ENCODE measurements around the gene MYO9B. TPM values are rescaled to one million over a fixed set of nuclear protein-coding genes. Genes with fewer than 3 reads are reported as not detected.
"Not testable (repeated sequence)": the region's sequence is repeated elsewhere in the genome, so short reads cannot be mapped to it uniquely, and the experiment has no call there.

Gene MYO9B
- total and polyA plus RNA-seq, 2 experiments from 2014 or later: 29.9 to 32.4 TPM

GRCh38 chr19:17091758-17092333, 16.3 kb downstream of the MYO9B start:
- Histone ChIP-seq H3K9me2 (replicated peaks; ENCODE audit: insufficient read depth) (no peaks in the 10 kb centered on the region), H3K79me2 (peaks cover 83% of the 10 kb centered on the region), H3K4me2 (no peak overlapping the region), H4K20me1 (ENCODE audit: insufficient read depth, poor library complexity, severe bottlenecking) (no peaks in the 10 kb centered on the region), H3K9me3 (ENCODE audit: low read depth) (no peaks in the 10 kb centered on the region), H3K4me3 (no peak overlapping the region), H3K27me3 (no peaks in the 10 kb centered on the region), H3K36me3 (replicated peaks; ENCODE audit: insufficient read depth, low read depth) (no peaks in the 10 kb centered on the region), H3K27ac (no peak overlapping the region), H2AFZ (no peak overlapping the region), H3K4me1 (ENCODE audit: insufficient read depth) (peaks cover 8% of the 10 kb centered on the region)
- WGBS (ENCODE audit: low lambda C conversion rate, missing lambda C conversion rate): 89% methylated on average over 15 of the region's 15 CpGs
- TF ChIP-seq, protein P1, sequence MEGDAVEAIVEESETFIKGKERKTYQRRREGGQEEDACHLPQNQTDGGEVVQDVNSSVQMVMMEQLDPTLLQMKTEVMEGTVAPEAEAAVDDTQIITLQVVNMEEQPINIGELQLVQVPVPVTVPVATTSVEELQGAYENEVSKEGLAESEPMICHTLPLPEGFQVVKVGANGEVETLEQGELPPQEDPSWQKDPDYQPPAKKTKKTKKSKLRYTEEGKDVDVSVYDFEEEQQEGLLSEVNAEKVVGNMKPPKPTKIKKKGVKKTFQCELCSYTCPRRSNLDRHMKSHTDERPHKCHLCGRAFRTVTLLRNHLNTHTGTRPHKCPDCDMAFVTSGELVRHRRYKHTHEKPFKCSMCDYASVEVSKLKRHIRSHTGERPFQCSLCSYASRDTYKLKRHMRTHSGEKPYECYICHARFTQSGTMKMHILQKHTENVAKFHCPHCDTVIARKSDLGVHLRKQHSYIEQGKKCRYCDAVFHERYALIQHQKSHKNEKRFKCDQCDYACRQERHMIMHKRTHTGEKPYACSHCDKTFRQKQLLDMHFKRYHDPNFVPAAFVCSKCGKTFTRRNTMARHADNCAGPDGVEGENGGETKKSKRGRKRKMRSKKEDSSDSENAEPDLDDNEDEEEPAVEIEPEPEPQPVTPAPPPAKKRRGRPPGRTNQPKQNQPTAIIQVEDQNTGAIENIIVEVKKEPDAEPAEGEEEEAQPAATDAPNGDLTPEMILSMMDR (IDR thresholded peaks at IDR 0.05; ENCODE audit: poor library complexity): no peak
- TF ChIP-seq EZH2phosphoT487 (IDR thresholded peaks at IDR 0.05; ENCODE audit: low read depth, severe bottlenecking, unreplicated experiment): no peak
- no peak for TF ChIP-seq EZH2 (IDR thresholded peaks at IDR 0.05; ENCODE audit: borderline replicate concordance)
- DNase-seq (ENCODE audit: low spot score): no peak

- Histone ChIP-seq H3K36me3 (replicated peaks; ENCODE audit: insufficient read depth, low read depth) (no peaks in the 10 kb centered on the region), H3K4me1 (ENCODE audit: insufficient read depth) (peaks cover 14% of the 10 kb centered on the region), H3K79me2 (peaks cover 81% of the 10 kb centered on the region), H3K4me2 (no peak overlapping the region), H3K9me3 (ENCODE audit: low read depth) (no peaks in the 10 kb centered on the region), H3K27me3 (no peaks in the 10 kb centered on the region), H4K20me1 (ENCODE audit: insufficient read depth, poor library complexity, severe bottlenecking) (no peaks in the 10 kb centered on the region), H3K4me3 (no peak overlapping the region), H3K27ac (no peak overlapping the region), H3K9me2 (replicated peaks; ENCODE audit: insufficient read depth) (no peaks in the 10 kb centered on the region), H2AFZ (no peak overlapping the region)
- DNase-seq (ENCODE audit: low spot score): no peak
- no peak for TF ChIP-seq EZH2 (IDR thresholded peaks at IDR 0.05; ENCODE audit: borderline replicate concordance)
- TF ChIP-seq EZH2phosphoT487 (IDR thresholded peaks at IDR 0.05; ENCODE audit: low read depth, severe bottlenecking, unreplicated experiment): no peak
- TF ChIP-seq, protein P1 (IDR thresholded peaks at IDR 0.05; ENCODE audit: poor library complexity): no peak
- 90% methylated on average over 2 of the region's 2 CpGs for WGBS (ENCODE audit: low lambda C conversion rate, missing lambda C conversion rate)
Measured at GRCh38 chr19:17092696-17093095, 17.1 kb downstream of the MYO9B start.

DNA sequence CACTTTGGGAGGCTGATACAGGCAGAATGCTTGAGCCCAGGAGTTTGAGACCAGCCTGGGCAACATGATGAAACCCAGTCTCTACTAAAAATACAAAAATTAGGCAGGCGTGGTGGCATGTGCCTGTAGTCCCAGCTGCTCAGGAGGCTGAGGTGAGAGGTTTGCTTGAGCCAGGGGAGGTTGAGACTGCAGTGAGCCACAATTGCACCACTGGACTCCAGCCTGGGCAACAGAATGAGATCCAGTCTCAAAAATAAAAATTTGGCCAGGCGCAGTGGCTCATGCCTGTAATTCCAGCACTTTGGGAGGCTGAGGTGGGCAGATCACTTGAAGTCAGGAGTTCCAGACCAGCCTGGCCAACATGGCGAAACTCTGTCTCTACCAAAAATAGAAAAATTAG, 19.1 kb downstream of the MYO9B start:
- H3K9me2 ChIP-seq (replicated peaks; ENCODE audit: insufficient read depth); H3K4me2 ChIP-seq; H3K9me3 ChIP-seq (ENCODE audit: low read depth); H3K36me3 ChIP-seq (replicated peaks; ENCODE audit: insufficient read depth, low read depth); DNase-seq (ENCODE audit: low spot score); H3K27me3 ChIP-seq; H4K20me1 ChIP-seq (ENCODE audit: insufficient read depth, poor library complexity, severe bottlenecking); H3K4me3 ChIP-seq; H2AFZ ChIP-seq: not testable (repeated sequence)
- 100% methylated on average over 3 of the region's 3 CpGs for whole genome bisulfite sequencing (ENCODE audit: low lambda C conversion rate, missing lambda C conversion rate)
- Histone ChIP-seq H3K79me2 (peaks cover 85% of the 10 kb centered on the region), H3K27ac (peak overlapping the region; percentile 70), H3K4me1 (ENCODE audit: insufficient read depth) (peaks cover 18% of the 10 kb centered on the region)

- no peak overlapping the region for H3K4me2 ChIP-seq
- peak; percentile 50 for DNase-seq (ENCODE audit: low spot score)
- H3K9me2 ChIP-seq (replicated peaks; ENCODE audit: insufficient read depth): no peaks in the 10 kb centered on the region
- H2AFZ ChIP-seq: no peak overlapping the region
- peak overlapping the region; percentile 70 for H3K27ac ChIP-seq
- H3K4me3 ChIP-seq: no peak overlapping the region
- H3K79me2 ChIP-seq: peaks cover 85% of the 10 kb centered on the region
- H4K20me1 ChIP-seq (ENCODE audit: insufficient read depth, poor library complexity, severe bottlenecking): no peaks in the 10 kb centered on the region
- TF ChIP-seq EZH2phosphoT487 (IDR thresholded peaks at IDR 0.05; ENCODE audit: low read depth, severe bottlenecking, unreplicated experiment): no peak
- TF ChIP-seq, protein P1 (IDR thresholded peaks at IDR 0.05; ENCODE audit: poor library complexity): no peak
- TF ChIP-seq EZH2 (IDR thresholded peaks at IDR 0.05; ENCODE audit: borderline replicate concordance): no peak
- WGBS (ENCODE audit: low lambda C conversion rate, missing lambda C conversion rate): 93% methylated on average over 23 of the region's 23 CpGs
- no peaks in the 10 kb centered on the region for H3K27me3 ChIP-seq
- peaks cover 15% of the 10 kb centered on the region for H3K4me1 ChIP-seq (ENCODE audit: insufficient read depth)
- no peaks in the 10 kb centered on the region for H3K9me3 ChIP-seq (ENCODE audit: low read depth)
- no peaks in the 10 kb centered on the region for H3K36me3 ChIP-seq (replicated peaks; ENCODE audit: insufficient read depth, low read depth)
Measured at GRCh38 chr19:17095141-17095919, 19.8 kb downstream of the MYO9B start.

Data from hepatocyte (in vitro differentiated cells).